ENCODE results near the gene INSR. TPM values are rescaled to one million over a fixed set of nuclear protein-coding genes. Genes with fewer than 3 reads are reported as not detected.

The INSR gene
- total RNA-seq, 4 donors from 2014 or later, result 70.7 to 165 (median 89.2) TPM

GRCh38 chr19:7197119-7197759 lies 97.0 kb downstream of the INSR start:
- intact Hi-C loops (cut with DNase I; ENCODE audit: low total_unique reads), result loop anchor here (10.0 kb wide), 1 partner anchor 98 kb away; the partner anchor contains the start of gene INSR
- TF ChIP-seq POLR2A (IDR thresholded peaks at IDR 0.05) (no peak), CTCF (IDR thresholded peaks at IDR 0.05) (no peak)
- 1 to 2% methylated on average over 27 of the region's 27 CpGs for WGBS, 2 donors
- DNase-seq (ENCODE audit: low spot score in 2 of 2), result peak; percentile 94 to 99
- no peak overlapping the region for H3K4me3 ChIP-seq (ENCODE audit: low read depth, poor library complexity, severe bottlenecking)

GRCh38 chr19:7196763-7197118 lies 97.5 kb downstream of the INSR start:
- no peak for TF ChIP-seq CTCF (IDR thresholded peaks at IDR 0.05)
- TF ChIP-seq POLR2A (IDR thresholded peaks at IDR 0.05), result no peak
- no peak overlapping the region for H3K4me3 ChIP-seq (ENCODE audit: low read depth, poor library complexity, severe bottlenecking)
- WGBS, 2 donors, result 22 to 23% methylated on average over 8 of the region's 8 CpGs
- peak; percentile 74 to 90 for DNase-seq (ENCODE audit: low spot score in 2 of 2)
- intact Hi-C loops (cut with DNase I; ENCODE audit: low total_unique reads), result loop anchor here (10.0 kb wide), 1 partner anchor 98 kb away; the partner anchor contains the start of gene INSR

GRCh38 chr19:7195046-7195445 lies 99.2 kb downstream of the INSR start:
- 92 to 94% methylated on average over 5 of the region's 5 CpGs for WGBS, 2 donors
- intact Hi-C loops (cut with DNase I; ENCODE audit: low total_unique reads), result loop anchor here (10.0 kb wide), 1 partner anchor 100 kb away; the partner anchor contains the start of gene INSR
- no peak overlapping the region for H3K4me3 ChIP-seq (ENCODE audit: low read depth, poor library complexity, severe bottlenecking)

GRCh38 chr19:7194566-7194965 lies 99.6 kb downstream of the INSR start:
- intact Hi-C loops (cut with DNase I; ENCODE audit: low total_unique reads), result loop anchor here (10.0 kb wide), 1 partner anchor 100 kb away; the partner anchor contains the start of gene INSR
- DNase-seq (ENCODE audit: low spot score in 2 of 2), result no peak

More at GRCh38 chr19:7195046-7195445, 99.2 kb downstream of the INSR start:
- TF ChIP-seq CTCF (IDR thresholded peaks at IDR 0.05) (no peak), POLR2A (IDR thresholded peaks at IDR 0.05) (no peak)
- DNase-seq (ENCODE audit: low spot score in 2 of 2), result no peak

GRCh38 chr19:7191946-7192691 lies 102.1 kb downstream of the INSR start:
- 50 to 53% methylated on average over 7 of the region's 7 CpGs for WGBS, 2 donors
- no peak overlapping the region for H3K4me3 ChIP-seq (ENCODE audit: low read depth, poor library complexity, severe bottlenecking)
- DNase-seq (ENCODE audit: low spot score in 2 of 2), result no peak
- TF ChIP-seq POLR2A (IDR thresholded peaks at IDR 0.05) (no peak), CTCF (IDR thresholded peaks at IDR 0.05) (no peak)
- intact Hi-C loops (cut with DNase I; ENCODE audit: low total_unique reads), result loop anchor here (10.0 kb wide), 1 partner anchor 103 kb away; the partner anchor contains the start of gene INSR

More at GRCh38 chr19:7194566-7194965, 99.6 kb downstream of the INSR start:
- 92 to 94% methylated on average over 9 of the region's 9 CpGs for WGBS, 2 donors
- H3K4me3 ChIP-seq (ENCODE audit: low read depth, poor library complexity, severe bottlenecking), result no peak overlapping the region
- TF ChIP-seq POLR2A (IDR thresholded peaks at IDR 0.05) (no peak), CTCF (IDR thresholded peaks at IDR 0.05) (no peak)
